HG03432 (cell line): ENCODE measurements around the gene NCL.
"Not testable (repeated sequence)": the region's sequence is repeated elsewhere in the genome, so short reads cannot be mapped to it uniquely, and the experiment has no call there.

Source experiments
- ATAC-seq: cut with Tn5 transposase; IDR thresholded peaks from one replicate; pipeline ENCODE4 v1.9.1; 2021; ENCODE audit warnings: mild to moderate bottlenecking, moderate library complexity; ENCODE audit not compliant: unreplicated experiment

NCL gene

DNA sequence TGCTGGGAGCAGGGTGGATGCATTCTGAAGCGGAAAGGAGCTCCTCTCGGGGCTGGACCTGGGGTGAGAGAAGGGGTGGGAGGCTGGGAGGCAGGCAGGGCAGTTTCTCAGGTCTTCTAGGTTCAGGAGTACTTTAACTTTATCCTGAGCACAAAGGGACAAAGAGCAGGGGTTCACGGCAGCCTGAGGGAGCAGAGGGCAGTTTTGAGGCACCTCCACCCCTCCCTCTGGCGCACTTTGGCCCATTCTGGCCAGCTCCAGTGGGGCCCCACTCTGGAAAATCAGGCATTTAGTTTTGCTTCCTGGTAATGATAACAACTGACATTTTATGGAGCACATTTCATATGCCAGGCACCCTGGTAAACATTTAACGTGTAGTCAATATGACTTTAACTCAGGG is 54.5 kb downstream of the NCL start:
- ATAC-seq, result no peak

DNA sequence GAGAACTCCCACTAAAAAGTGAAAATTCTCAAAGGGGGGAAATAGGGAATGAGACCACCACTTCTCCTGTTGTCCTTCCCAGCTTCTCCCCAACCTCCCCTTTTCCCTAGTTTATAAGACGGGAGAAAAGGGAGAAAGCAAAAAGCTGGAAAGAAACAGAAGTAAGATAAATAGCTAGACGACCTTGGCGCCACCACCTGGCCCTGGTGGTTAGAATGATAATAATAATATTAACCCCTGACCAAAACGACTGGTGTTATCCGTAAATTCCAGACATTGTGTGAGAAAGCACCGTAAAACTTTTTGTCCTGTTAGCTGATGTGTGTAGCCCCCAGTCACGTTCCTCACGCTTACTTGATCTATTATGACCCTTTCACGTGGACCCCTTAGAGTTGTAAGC is 56.0 kb downstream of the NCL start:
- ATAC-seq, result not testable (repeated sequence)

DNA sequence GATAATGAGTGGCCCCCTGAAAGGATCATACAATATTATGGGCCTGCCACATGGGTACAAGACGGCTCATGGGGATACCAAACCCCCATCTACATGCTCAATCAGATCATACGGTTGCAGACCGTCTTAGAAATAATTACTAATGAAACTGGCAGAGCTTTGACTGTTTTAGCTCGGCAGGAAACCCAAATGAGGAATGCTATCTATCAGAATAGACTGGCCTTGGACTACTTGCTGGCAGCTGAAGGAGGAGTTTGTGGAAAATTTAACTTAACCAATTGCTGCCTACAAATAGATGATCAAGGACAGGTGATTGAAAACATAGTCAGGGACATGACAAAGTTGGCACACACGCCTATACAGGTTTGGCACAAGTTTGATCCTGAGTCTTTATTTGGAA is 56.6 kb downstream of the NCL start:
- ATAC-seq, result not testable (repeated sequence)

DNA sequence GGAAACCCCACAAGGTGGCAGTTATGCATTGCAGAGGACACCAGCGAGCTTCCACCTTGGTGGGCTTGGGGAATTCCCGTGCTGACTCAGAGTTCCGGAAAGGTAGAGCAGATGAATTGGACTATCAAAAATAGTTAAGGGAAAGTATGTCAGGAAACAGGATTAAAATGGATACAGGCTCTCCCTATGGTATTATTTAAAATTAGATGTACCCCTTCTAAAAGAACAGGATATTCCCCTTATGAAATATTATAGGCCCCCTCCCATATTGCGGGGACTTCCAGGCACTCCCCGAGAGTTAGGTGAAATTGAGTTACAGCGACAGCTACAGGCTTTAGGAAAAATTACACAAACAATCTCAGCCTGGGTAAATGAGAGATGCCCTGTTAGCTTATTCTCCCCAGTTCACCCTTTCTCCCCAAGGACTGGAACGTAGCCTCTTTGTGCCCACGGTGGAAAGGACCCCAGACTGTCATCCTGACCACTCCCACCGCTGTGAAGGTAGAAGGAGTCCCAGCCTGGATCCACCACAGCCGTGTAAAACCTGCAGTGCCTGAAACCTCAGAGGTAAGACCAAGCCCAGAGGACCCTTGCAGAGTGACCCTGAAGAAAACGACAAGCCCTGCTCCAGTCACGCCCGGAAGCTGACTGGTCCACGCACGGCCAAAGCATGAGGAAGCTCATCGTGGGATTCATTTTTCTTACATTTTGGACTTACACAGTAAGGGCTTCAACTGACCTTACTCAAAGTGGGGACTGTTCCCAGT is 58.5 kb downstream of the NCL start:
- ATAC-seq, result not testable (repeated sequence)

DNA sequence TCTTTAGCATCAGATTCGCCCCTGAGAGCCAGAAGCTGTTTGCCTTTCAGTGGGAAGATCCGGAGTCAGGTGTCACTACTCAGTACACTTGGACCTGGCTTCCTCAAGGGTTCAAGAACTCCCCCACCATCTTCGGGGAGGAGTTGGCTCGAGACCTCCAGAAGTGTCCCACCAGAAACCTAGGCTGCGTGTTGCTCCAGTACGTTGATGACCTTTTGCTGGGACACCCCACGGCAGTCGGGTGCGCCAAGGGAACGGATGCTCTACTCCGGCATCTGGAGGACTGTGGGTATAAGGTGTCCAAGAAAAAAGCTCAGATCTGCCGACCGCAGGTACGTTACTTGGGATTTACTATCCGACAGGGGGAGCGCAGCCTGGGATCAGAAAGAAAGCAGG is 60.1 kb downstream of the NCL start:
- not testable (repeated sequence) for ATAC-seq
